ENCODE data around the gene DUOXA2.
A peak's percentile ranks its signal among the peaks of the same experiment; 100 is the strongest.

DNA sequence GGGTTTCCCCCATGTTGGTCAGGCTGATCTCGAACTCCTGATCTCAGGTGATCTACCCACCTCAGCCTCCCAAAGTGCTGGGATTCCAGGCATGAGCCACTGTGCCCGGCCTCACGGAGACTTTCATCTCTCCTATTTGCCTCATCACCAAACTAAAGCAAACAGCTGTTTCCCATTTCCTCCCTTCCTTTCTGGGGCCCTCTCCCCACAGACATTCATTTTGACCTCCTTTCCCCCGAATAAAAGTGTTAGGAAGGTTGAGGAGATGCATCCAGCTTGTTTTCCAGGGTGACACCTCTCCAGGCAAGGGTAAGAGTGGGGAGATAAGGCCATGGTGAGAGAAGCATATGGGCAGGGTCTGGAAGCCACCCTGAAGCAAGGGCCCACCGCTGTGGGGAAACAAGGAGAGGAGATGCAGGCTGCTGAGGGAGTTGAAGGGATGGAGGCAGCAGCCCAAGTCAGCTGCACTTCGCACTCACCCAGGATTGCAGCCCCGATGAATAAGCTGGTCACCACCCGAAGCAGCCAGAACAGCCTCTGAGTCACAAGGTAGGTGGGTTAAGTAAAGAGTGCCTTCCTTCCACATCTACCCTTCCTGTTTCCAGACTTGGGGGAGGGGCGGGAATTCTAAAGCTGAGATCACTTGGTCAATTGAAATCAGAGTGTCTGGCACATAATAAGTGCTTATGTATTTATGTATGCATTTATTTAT is 7.7 kb downstream of the DUOXA2 start:
- no peak for TF ChIP-seq FOSL2 (IDR thresholded peaks at IDR 0.05)
- TF ChIP-seq FOSL2 (CRISPR knock-in tag; IDR thresholded peaks at IDR 0.05) = 0 out of 2 replicates have a peak, but pooled peaks have one; percentile 11
- TF ChIP-seq BCL3 (IDR thresholded peaks at IDR 0.05) = no peak
- TF ChIP-seq POLR2A (IDR thresholded peaks at IDR 0.05; ENCODE audit: low read length) = no peak
- TF ChIP-seq CBX8 (IDR thresholded peaks at IDR 0.05) = no peak
- TF ChIP-seq SMC3 (IDR thresholded peaks at IDR 0.05) = no peak
- TF ChIP-seq CTCF (IDR thresholded peaks at IDR 0.05) = no peak
- TF ChIP-seq ESRRA (IDR thresholded peaks at IDR 0.05; ENCODE audit: borderline replicate concordance, low read length) = no peak
- TF ChIP-seq CHD4 (IDR thresholded peaks at IDR 0.05; ENCODE audit: borderline replicate concordance) = no peak
- no peak for TF ChIP-seq KDM1A (IDR thresholded peaks at IDR 0.05; ENCODE audit: low read depth)
- TF ChIP-seq CHD2 (IDR thresholded peaks at IDR 0.05; ENCODE audit: low read length, partially characterized antibody) = no peak
- TF ChIP-seq, protein P1, sequence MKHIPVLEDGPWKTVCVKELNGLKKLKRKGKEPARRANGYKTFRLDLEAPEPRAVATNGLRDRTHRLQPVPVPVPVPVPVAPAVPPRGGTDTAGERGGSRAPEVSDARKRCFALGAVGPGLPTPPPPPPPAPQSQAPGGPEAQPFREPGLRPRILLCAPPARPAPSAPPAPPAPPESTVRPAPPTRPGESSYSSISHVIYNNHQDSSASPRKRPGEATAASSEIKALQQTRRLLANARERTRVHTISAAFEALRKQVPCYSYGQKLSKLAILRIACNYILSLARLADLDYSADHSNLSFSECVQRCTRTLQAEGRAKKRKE (CRISPR knock-in tag; IDR thresholded peaks at IDR 0.05; ENCODE audit: low read depth) = no peak
- no peak for TF ChIP-seq POLR2AphosphoS2 (conservative IDR thresholded peaks at IDR 0.05; ENCODE audit: low read length)
- TF ChIP-seq KDM5A (IDR thresholded peaks at IDR 0.05) = no peak
- no peak for TF ChIP-seq BHLHE40 (IDR thresholded peaks at IDR 0.05; ENCODE audit: low read depth, low read length)
